B cell (primary cell): ENCODE data around the gene STIL. TPM values are rescaled to one million over a fixed set of nuclear protein-coding genes. Genes with fewer than 3 reads are reported as not detected.

Experiments used
- ATAC-seq: fragments of 200-7000 bp; cut with Tn5 transposase; one replicate; pipeline ENCODE4 v1.10.0; 2021; ENCODE audit warnings: low read depth, mild to moderate bottlenecking, moderate number of reproducible peaks, moderate library complexity
- CTCF ChIA-PET: fragments of 350-600 bp; sonication (Branson Sonifier 250); formaldehyde crosslinking; loops from one replicate; lab custom pipeline; 2021; ENCODE audit warnings: antibody characterized with exemption, inconsistent platforms; lab: Charles Lee
- POLR2A ChIA-PET: fragments of 350-600 bp; sonication (Branson Sonifier 250); formaldehyde crosslinking; loops from one replicate; lab custom pipeline; 2021; ENCODE audit warnings: antibody characterized with exemption; lab: Charles Lee
- DNase-seq: peaks from one replicate; pipeline ENCODE4 v3.0.0; 2013
- H2AFZ ChIP-seq: 2 replicates; pipeline ENCODE4 v1.6.1; 2012; ENCODE audit warnings: mild to moderate bottlenecking, low read depth, low read length; ENCODE audit not compliant: insufficient read depth, poor library complexity, severe bottlenecking
- H3K27ac ChIP-seq, 2 donors: 1 replicate in 1 of 2; 2 replicates in 1 of 2; pipeline ENCODE4 v1.5.1; 2012 to 2013; ENCODE audit warnings: low read length in 2 of 2, mild to moderate bottlenecking in 2 of 2, moderate library complexity in 1 of 2
- H3K27me3 ChIP-seq, 4 experiments: fragments of 200-600 bp in 1 of 4; sonication (generic) in 1 of 4; replicated peaks in 1 of 4; 1 replicate in 2 of 4; 2 replicates in 2 of 4; pipeline versions ENCODE4 v1.6.1 to v1.7.0; 2013 to 2016; ENCODE audit warnings: low read length in 3 of 4, mild to moderate bottlenecking in 2 of 4, mixed read lengths in 1 of 4, moderate library complexity in 1 of 4; ENCODE audit not compliant: insufficient read depth in 4 of 4, control insufficient read depth in 3 of 4; ENCODE audit errors: control extremely low read depth in 1 of 4
- H3K36me3 ChIP-seq, 2 experiments: replicated peaks in 1 of 2; 1 replicate in 1 of 2; 2 replicates in 1 of 2; pipeline versions ENCODE4 v1.6.1 to v1.7.1; 2013; ENCODE audit warnings: low read length in 1 of 2; ENCODE audit not compliant: insufficient read depth in 2 of 2, control insufficient read depth in 1 of 2; ENCODE audit errors: control extremely low read depth in 1 of 2, extremely low read depth in 1 of 2
- H3K4me1 ChIP-seq, 2 donors: fragments of 200-600 bp in 1 of 2; sonication (generic) in 1 of 2; 1 replicate in 1 of 2; 2 replicates in 1 of 2; pipeline versions ENCODE4 v1.5.1 to v1.6.1; 2013 to 2017; ENCODE audit warnings: low read length in 2 of 2; ENCODE audit not compliant: control insufficient read depth in 2 of 2, insufficient read depth in 2 of 2
- H3K4me2 ChIP-seq: replicated peaks from 2 replicates; pipeline ENCODE3; 2012; ENCODE audit warnings: mild to moderate bottlenecking, low read depth, low read length; ENCODE audit not compliant: poor library complexity, severe bottlenecking
- H3K4me3 ChIP-seq, 5 experiments: fragments of 200-600 bp in 1 of 5; sonication (generic) in 1 of 5; 1 replicate in 3 of 5; 2 replicates in 2 of 5; pipeline versions ENCODE4 v1.5.1 to v1.7.0; 2011 to 2016; ENCODE audit warnings: low read length in 4 of 5, mild to moderate bottlenecking in 4 of 5, low read depth in 2 of 5, control low read depth in 1 of 5, moderate library complexity in 1 of 5; ENCODE audit not compliant: insufficient read depth in 1 of 5; ENCODE audit errors: control extremely low read depth in 1 of 5, extremely low read depth in 1 of 5
- H3K79me2 ChIP-seq: fragments of 200-600 bp; sonication (generic); one replicate; pipeline ENCODE4 v1.6.0; 2016; ENCODE audit warnings: low read length; ENCODE audit not compliant: control insufficient read depth, insufficient read depth
- H3K9ac ChIP-seq: fragments of 200-600 bp; sonication (generic); 2 replicates; pipeline ENCODE4 v1.6.1; 2017; ENCODE audit warnings: mild to moderate bottlenecking, low read length, moderate library complexity
- H3K9me3 ChIP-seq, 3 donors: one replicate each; pipeline versions ENCODE4 v1.6.1 to v1.7.1; 2013; ENCODE audit warnings: low read length in 2 of 3; ENCODE audit not compliant: control insufficient read depth in 2 of 3, insufficient read depth in 1 of 3; ENCODE audit errors: control extremely low read depth in 1 of 3
- H4K20me1 ChIP-seq: 2 replicates; pipeline ENCODE4 v1.6.0; 2012; ENCODE audit warnings: mild to moderate bottlenecking, low read length; ENCODE audit not compliant: insufficient read depth, control insufficient read depth, poor library complexity, severe bottlenecking
- H3K27ac Mint-ChIP-seq: one replicate; pipeline ENCODE4 v1.8.0; 2021; ENCODE audit warnings: mixed read lengths
- H3K27me3 Mint-ChIP-seq: one replicate; pipeline ENCODE4 v1.8.0; 2021; ENCODE audit warnings: mixed read lengths
- H3K4me1 Mint-ChIP-seq: one replicate; pipeline ENCODE4 v1.8.0; 2021; ENCODE audit warnings: mixed read lengths
- H3K4me3 Mint-ChIP-seq: one replicate; pipeline ENCODE4 v1.8.0; 2021; ENCODE audit warnings: mixed read lengths
- H3K9me3 Mint-ChIP-seq: one replicate; pipeline ENCODE4 v1.8.0; 2022; ENCODE audit warnings: mixed read lengths; ENCODE audit not compliant: insufficient read depth
- CTCF ChIP-seq: fragments of 200-600 bp; IDR thresholded peaks from one replicate; pipeline ENCODE4 v1.8.0; 2022; ENCODE audit warnings: antibody characterized with exemption, mild to moderate bottlenecking
- EZH2 ChIP-seq: IDR thresholded peaks from 2 replicates; pipeline ENCODE4 v1.6.1; 2012; ENCODE audit warnings: borderline replicate concordance, low read depth, mild to moderate bottlenecking, moderate library complexity, low read length; ENCODE audit not compliant: insufficient read depth, poor library complexity, severe bottlenecking
- WGBS: methylation state at CpG from one replicate; pipeline ENCODE4 v1.1.5; 2013; ENCODE audit warnings: missing lambda C conversion rate; ENCODE audit not compliant: insufficient coverage; 5-methylcytosine and 5-hydroxymethylcytosine counted together
- intact Hi-C: fragments of 100-400 bp; cut with micrococcal nuclease; formaldehyde crosslinking; loops from one replicate; pipeline ENCODE4 v1.10.0; 2022
- polyA plus RNA-seq: library from polyadenylated mRNA; depleted of rRNA; stranded (reverse); fragments of >200 nt; gene quantifications from 2 replicates; pipeline ENCODE4 v1.2.3, GENCODE V29; 2012
- total RNA-seq, 2 donors: library from RNA; stranded (reverse); fragments of 120-200 nt in 1 of 2; gene quantifications; 1 replicate in 1 of 2; 2 replicates in 1 of 2; pipeline versions ENCODE4 v1.2.3 to v1.2.4, GENCODE V29; 2013 to 2022

STIL gene
- total and polyA plus RNA-seq, 2 donors (not counting 1 experiment from before 2014, with no cell fraction given), result 0.79 to 1.8 TPM

GRCh38 chr1:47302472-47302871 lies 11.5 kb downstream of the STIL start:
- Histone ChIP-seq H3K36me3 (peaks cover 0 to 4% of the 10 kb centered on the region in 2 experiments), H3K4me1 (no peaks in the 10 kb centered on the region), H4K20me1 (no peaks in the 10 kb centered on the region), H3K9me3 (no peaks in the 10 kb centered on the region), H3K27me3 (no peaks in the 10 kb centered on the region), H2AFZ (no peak overlapping the region), H3K27ac (no peak overlapping the region), H3K79me2 (no peaks in the 10 kb centered on the region), H3K4me3 (no peak overlapping the region), H3K4me2 (no peak overlapping the region), H3K9ac (no peak overlapping the region)
- ChIA-PET CTCF (no interaction called here), POLR2A (no interaction called here)
- no CpG with 5 or more reads among the region's 2 CpGs for WGBS
- ATAC-seq (no peak), DNase-seq (no peak)
- TF ChIP-seq EZH2 (no peak), CTCF (no peak)
- Mint-ChIP-seq H3K4me3 (no peak overlapping the region), H3K9me3 (no peaks in the 10 kb centered on the region), H3K4me1 (no peaks in the 10 kb centered on the region), H3K27me3 (no peaks in the 10 kb centered on the region), H3K27ac (no peak overlapping the region)
- intact Hi-C loops, result no loop called here

GRCh38 chr1:47298025-47298699 lies 15.8 kb downstream of the STIL start:
- H3K27ac ChIP-seq, result no peak overlapping the region
- TF ChIP-seq EZH2 (no peak), CTCF (no peak)
- Mint-ChIP-seq H3K9me3 (no peaks in the 10 kb centered on the region), H3K27me3 (no peaks in the 10 kb centered on the region), H3K4me1 (no peaks in the 10 kb centered on the region), H3K27ac (no peak overlapping the region), H3K4me3 (no peak overlapping the region)
- intact Hi-C loops, result no loop called here
- H3K9ac ChIP-seq, result no peak overlapping the region
- H3K4me1 ChIP-seq, result no peaks in the 10 kb centered on the region
- H3K27me3 ChIP-seq, result no peaks in the 10 kb centered on the region
- no peaks in the 10 kb centered on the region for H3K9me3 ChIP-seq
- H4K20me1 ChIP-seq, result no peaks in the 10 kb centered on the region
- ChIA-PET CTCF (interaction anchor here (0.7 kb wide), 1 partner anchor 138 kb away, joined by 4 read pairs; no protein-coding TSS in a partner anchor), POLR2A (no interaction called here)
- ATAC-seq, result no peak
- H3K4me2 ChIP-seq, result no peak overlapping the region
- no peak overlapping the region for H3K4me3 ChIP-seq
- H3K36me3 ChIP-seq, result peaks cover 0 to 4% of the 10 kb centered on the region in 2 experiments
- no peak for DNase-seq
- no peak overlapping the region for H2AFZ ChIP-seq
- no peaks in the 10 kb centered on the region for H3K79me2 ChIP-seq
